ENCODE results near the gene GUK1.

The GUK1 gene

GRCh38 chr1:228197555-228198147 is 57.6 kb downstream of the GUK1 start:
- in situ Hi-C loops (cut with MboI; ENCODE audit: low sequenced_read_pairs), result no loop called here
